Hepatocyte (in vitro differentiated cells): ENCODE measurements around the gene COL13A1. TPM values are rescaled to one million over a fixed set of nuclear protein-coding genes. Genes with fewer than 3 reads are reported as not detected.

Experiments used
- DNase-seq: peaks from one replicate; pipeline ENCODE4 v3.0.0-alpha.2; 2016; ENCODE audit warnings: low spot score
- H2AFZ ChIP-seq: fragments of 200-600 bp; sonication (generic); 2 replicates; pipeline ENCODE4 v1.6.0; 2016; ENCODE audit warnings: antibody characterized with exemption, mild to moderate bottlenecking
- H3K27ac ChIP-seq: fragments of 200-600 bp; sonication (generic); 2 replicates; pipeline ENCODE4 v1.5.1; 2016; ENCODE audit warnings: mild to moderate bottlenecking
- H3K27me3 ChIP-seq: fragments of 200-600 bp; sonication (generic); 2 replicates; pipeline ENCODE4 v1.6.1; 2016
- H3K36me3 ChIP-seq: fragments of 200-600 bp; sonication (generic); replicated peaks from 2 replicates; pipeline ENCODE4 v1.5.1; 2016; ENCODE audit warnings: low read depth; ENCODE audit not compliant: insufficient read depth
- H3K4me1 ChIP-seq: fragments of 200-600 bp; sonication (generic); 2 replicates; pipeline ENCODE4 v1.5.1; 2016; ENCODE audit warnings: mild to moderate bottlenecking, moderate library complexity; ENCODE audit not compliant: insufficient read depth
- H3K4me2 ChIP-seq: fragments of 200-600 bp; sonication (generic); 2 replicates; pipeline ENCODE4 v1.6.0; 2016
- H3K4me3 ChIP-seq: fragments of 200-600 bp; sonication (generic); 2 replicates; pipeline ENCODE4 v1.5.1; 2016; ENCODE audit warnings: mild to moderate bottlenecking
- H3K79me2 ChIP-seq: fragments of 200-600 bp; sonication (generic); 2 replicates; pipeline ENCODE4 v1.6.0; 2017; ENCODE audit warnings: mild to moderate bottlenecking
- H3K9me2 ChIP-seq: fragments of 200-600 bp; sonication (generic); replicated peaks from 2 replicates; pipeline ENCODE4 v1.6.0; 2017; ENCODE audit warnings: mild to moderate bottlenecking; ENCODE audit not compliant: insufficient read depth
- H3K9me3 ChIP-seq: fragments of 200-600 bp; sonication (generic); 2 replicates; pipeline ENCODE4 v1.5.1; 2016; ENCODE audit warnings: low read depth, mild to moderate bottlenecking
- H4K20me1 ChIP-seq: fragments of 200-600 bp; sonication (generic); 2 replicates; pipeline ENCODE4 v1.6.0; 2016; ENCODE audit warnings: mild to moderate bottlenecking; ENCODE audit not compliant: insufficient read depth, poor library complexity, severe bottlenecking
- CTCF ChIP-seq: fragments of 200-600 bp; sonication (generic); IDR thresholded peaks from 2 replicates; pipeline ENCODE4 v1.5.1; 2016; ENCODE audit warnings: antibody characterized with exemption, mild to moderate bottlenecking; ENCODE audit not compliant: poor library complexity
- EZH2 ChIP-seq: fragments of 200-600 bp; sonication (generic); IDR thresholded peaks from 2 replicates; pipeline ENCODE4 v1.6.1; 2016; ENCODE audit warnings: antibody characterized with exemption, mild to moderate bottlenecking, borderline replicate concordance
- EZH2phosphoT487 ChIP-seq: fragments of 200-600 bp; sonication (generic); IDR thresholded peaks from one replicate; pipeline ENCODE4 v1.6.1; 2018; ENCODE audit warnings: antibody characterized with exemption, mild to moderate bottlenecking, low read depth, moderate library complexity; ENCODE audit not compliant: unreplicated experiment, severe bottlenecking
- WGBS: methylation state at CpG from one replicate; pipeline ENCODE4 v1.1.6; 2016; ENCODE audit warnings: low lambda C conversion rate; ENCODE audit errors: missing lambda C conversion rate; 5-methylcytosine and 5-hydroxymethylcytosine counted together
- polyA plus RNA-seq: library from polyadenylated mRNA; unstranded; fragments of >200 nt; fragmentation: Nextera tagmentation; extraction: Ambion mirVana; gene quantifications from 2 replicates; pipeline ENCODE4 v1.2.1, GENCODE V29; 2016
- total RNA-seq: library from RNA; depleted of rRNA; stranded (reverse); fragments of >200 nt; gene quantifications from 2 replicates; pipeline ENCODE4 v1.2.3, GENCODE V29; 2014

Gene COL13A1
- total and polyA plus RNA-seq, 2 experiments from 2014 or later: 4.5 to 8.5 TPM

- Histone ChIP-seq H3K4me2 (no peak overlapping the region), H3K27ac (no peak overlapping the region), H3K9me2 (no peaks in the 10 kb centered on the region), H2AFZ (no peak overlapping the region), H3K4me1 (peaks cover 7% of the 10 kb centered on the region), H3K27me3 (peaks cover 6% of the 10 kb centered on the region), H3K9me3 (no peaks in the 10 kb centered on the region), H3K4me3 (no peak overlapping the region), H4K20me1 (no peaks in the 10 kb centered on the region), H3K36me3 (no peaks in the 10 kb centered on the region), H3K79me2 (no peaks in the 10 kb centered on the region)
- DNase-seq: no peak
- WGBS: 80% methylated on average over 1 of the region's 1 CpG
- peak; percentile 35 for TF ChIP-seq CTCF
- TF ChIP-seq EZH2phosphoT487: no peak
- TF ChIP-seq EZH2: no peak
These were observed 14.9 kb upstream of the COL13A1 start for GRCh38 chr10:69786791-69787190.

DNA sequence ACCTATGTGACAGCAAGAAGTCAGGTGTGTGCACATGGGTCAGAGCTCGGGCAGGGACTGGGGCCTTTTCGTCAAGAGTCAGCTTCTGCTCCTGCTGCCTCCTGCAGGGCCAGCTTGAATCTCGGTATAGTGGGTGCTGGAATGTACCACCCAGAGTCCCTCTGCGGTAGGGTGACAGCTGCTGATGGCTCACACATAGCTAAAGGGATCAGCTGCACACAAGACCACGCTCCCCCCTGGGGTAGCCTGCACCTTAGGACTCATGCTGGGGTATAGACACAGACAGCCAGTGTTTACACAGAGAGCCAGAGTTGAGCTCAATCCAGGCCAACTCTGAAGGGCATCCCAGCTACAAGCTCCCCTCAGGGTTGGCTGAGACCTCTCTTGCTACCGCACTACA is 14.0 kb upstream of the COL13A1 start:
- Histone ChIP-seq H3K79me2 (no peaks in the 10 kb centered on the region), H4K20me1 (no peaks in the 10 kb centered on the region), H3K27ac (no peak overlapping the region), H3K9me3 (no peaks in the 10 kb centered on the region), H3K9me2 (no peaks in the 10 kb centered on the region), H3K4me2 (no peak overlapping the region), H3K4me3 (no peak overlapping the region), H3K36me3 (no peaks in the 10 kb centered on the region), H2AFZ (no peak overlapping the region), H3K27me3 (peaks cover 6% of the 10 kb centered on the region), H3K4me1 (peaks cover 7% of the 10 kb centered on the region)
- no peak for DNase-seq
- no peak for TF ChIP-seq CTCF
- no peak for TF ChIP-seq EZH2
- no peak for TF ChIP-seq EZH2phosphoT487
- WGBS: 81% methylated on average over 6 of the region's 6 CpGs

GRCh38 chr10:69789164-69789576 is 12.5 kb upstream of the COL13A1 start:
- Histone ChIP-seq H3K27ac (peak overlapping the region; percentile 70), H4K20me1 (no peaks in the 10 kb centered on the region), H3K79me2 (no peaks in the 10 kb centered on the region), H3K9me3 (no peaks in the 10 kb centered on the region), H3K4me1 (peaks cover 7% of the 10 kb centered on the region), H2AFZ (no peak overlapping the region), H3K9me2 (no peaks in the 10 kb centered on the region), H3K4me2 (no peak overlapping the region), H3K36me3 (no peaks in the 10 kb centered on the region), H3K4me3 (no peak overlapping the region), H3K27me3 (peaks cover 6% of the 10 kb centered on the region)
- TF ChIP-seq EZH2 (no peak), CTCF (peak; percentile 59), EZH2phosphoT487 (no peak)
- DNase-seq: no peak
- 50% methylated on average over 4 of the region's 4 CpGs for WGBS

- no peaks in the 10 kb centered on the region for H3K36me3 ChIP-seq
- no peaks in the 10 kb centered on the region for H3K27me3 ChIP-seq
- 94% methylated on average over 4 of the region's 5 CpGs for WGBS
These were observed 9.9 kb upstream of the COL13A1 start for GRCh38 chr10:69791812-69792211.

More at GRCh38 chr10:69791812-69792211, 9.9 kb upstream of the COL13A1 start:
- Histone ChIP-seq H3K9me3 (no peaks in the 10 kb centered on the region), H4K20me1 (no peaks in the 10 kb centered on the region), H2AFZ (no peak overlapping the region), H3K9me2 (no peaks in the 10 kb centered on the region), H3K27ac (no peak overlapping the region), H3K79me2 (no peaks in the 10 kb centered on the region), H3K4me2 (no peak overlapping the region), H3K4me3 (no peak overlapping the region), H3K4me1 (peaks cover 7% of the 10 kb centered on the region)
- no peak for DNase-seq
- TF ChIP-seq CTCF (no peak), EZH2phosphoT487 (no peak), EZH2 (no peak)
